ENCODE measurements around the gene PTPRE.

Gene PTPRE

DNA sequence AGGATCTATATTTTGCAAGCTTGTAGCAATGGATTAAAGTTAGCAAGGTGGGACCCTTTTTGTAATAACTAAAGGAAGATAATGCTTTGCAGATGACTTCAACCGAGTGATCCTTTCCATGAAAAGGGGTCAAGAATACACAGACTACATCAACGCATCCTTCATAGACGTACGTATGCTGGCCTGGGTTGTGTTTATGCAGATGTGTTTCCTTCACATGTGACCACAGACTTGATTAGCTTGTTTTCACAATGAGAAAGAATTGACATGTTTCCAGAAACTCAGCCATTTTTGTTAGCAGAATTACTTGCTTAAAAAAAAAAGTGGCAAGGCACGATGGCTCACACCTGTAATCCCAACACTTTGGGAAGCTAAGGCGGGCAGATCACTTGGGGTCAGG, 165.1 kb downstream of the PTPRE start:
- TF ChIP-seq, protein P1, sequence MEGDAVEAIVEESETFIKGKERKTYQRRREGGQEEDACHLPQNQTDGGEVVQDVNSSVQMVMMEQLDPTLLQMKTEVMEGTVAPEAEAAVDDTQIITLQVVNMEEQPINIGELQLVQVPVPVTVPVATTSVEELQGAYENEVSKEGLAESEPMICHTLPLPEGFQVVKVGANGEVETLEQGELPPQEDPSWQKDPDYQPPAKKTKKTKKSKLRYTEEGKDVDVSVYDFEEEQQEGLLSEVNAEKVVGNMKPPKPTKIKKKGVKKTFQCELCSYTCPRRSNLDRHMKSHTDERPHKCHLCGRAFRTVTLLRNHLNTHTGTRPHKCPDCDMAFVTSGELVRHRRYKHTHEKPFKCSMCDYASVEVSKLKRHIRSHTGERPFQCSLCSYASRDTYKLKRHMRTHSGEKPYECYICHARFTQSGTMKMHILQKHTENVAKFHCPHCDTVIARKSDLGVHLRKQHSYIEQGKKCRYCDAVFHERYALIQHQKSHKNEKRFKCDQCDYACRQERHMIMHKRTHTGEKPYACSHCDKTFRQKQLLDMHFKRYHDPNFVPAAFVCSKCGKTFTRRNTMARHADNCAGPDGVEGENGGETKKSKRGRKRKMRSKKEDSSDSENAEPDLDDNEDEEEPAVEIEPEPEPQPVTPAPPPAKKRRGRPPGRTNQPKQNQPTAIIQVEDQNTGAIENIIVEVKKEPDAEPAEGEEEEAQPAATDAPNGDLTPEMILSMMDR (IDR thresholded peaks at IDR 0.05; ENCODE audit: low read depth, low read length) = no peak
- DNase-seq (ENCODE audit: extremely low read depth, low read depth) = no peak

- DNase-seq (ENCODE audit: extremely low read depth, low read depth) = no peak
- TF ChIP-seq, protein P1 (IDR thresholded peaks at IDR 0.05; ENCODE audit: low read depth, low read length) = no peak
Measured at GRCh38 chr10:128072941-128073645, 166.2 kb downstream of the PTPRE start.

DNA sequence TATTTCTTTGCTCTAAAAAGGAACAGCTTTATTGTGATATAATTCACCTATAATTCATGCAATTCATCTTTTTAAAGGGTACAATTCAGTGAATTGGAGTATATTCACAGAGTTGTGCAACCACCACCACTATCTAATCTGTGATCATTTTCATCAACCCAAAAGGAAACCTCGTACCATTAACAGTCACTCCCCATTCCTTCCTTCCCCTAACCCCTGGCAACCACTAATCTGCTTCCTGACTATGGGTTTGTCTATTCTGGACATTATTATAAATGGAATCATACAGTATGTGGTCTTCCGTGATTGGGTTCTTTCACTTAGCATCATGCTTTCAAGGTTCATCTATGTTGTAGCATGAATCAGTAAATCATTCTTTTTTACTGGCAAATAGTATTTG, 167.0 kb downstream of the PTPRE start:
- DNase-seq (ENCODE audit: extremely low read depth, low read depth) = no peak
- TF ChIP-seq, protein P1 (IDR thresholded peaks at IDR 0.05; ENCODE audit: low read depth, low read length) = no peak

GRCh38 chr10:128074589-128074988, 167.7 kb downstream of the PTPRE start:
- no peak for DNase-seq (ENCODE audit: extremely low read depth, low read depth)
- TF ChIP-seq, protein P1 (IDR thresholded peaks at IDR 0.05; ENCODE audit: low read depth, low read length) = no peak

- DNase-seq (ENCODE audit: extremely low read depth, low read depth) = no peak
- TF ChIP-seq, protein P1 (IDR thresholded peaks at IDR 0.05; ENCODE audit: low read depth, low read length) = no peak
Measured at GRCh38 chr10:128077155-128077875, 170.4 kb downstream of the PTPRE start.

GRCh38 chr10:128078136-128078969, 171.4 kb downstream of the PTPRE start:
- no peak for DNase-seq (ENCODE audit: extremely low read depth, low read depth)
- TF ChIP-seq, protein P1 (IDR thresholded peaks at IDR 0.05; ENCODE audit: low read depth, low read length) = peak; percentile 96

All from AG09319 (cell line).